Liver (tissue), 3 donors: ENCODE measurements around the gene CCDC80.

Source experiments
- RAD21 ChIP-seq, 2 donors: IDR thresholded peaks; 2 replicates each; pipeline ENCODE4 v1.6.1; 2016; ENCODE audit warnings: antibody characterized with exemption in 2 of 2, mild to moderate bottlenecking in 2 of 2
- SP1 ChIP-seq: IDR thresholded peaks from 2 replicates; pipeline ENCODE4 v1.6.1; 2018; ENCODE audit warnings: antibody characterized with exemption, mild to moderate bottlenecking
- YY1 ChIP-seq: IDR thresholded peaks from 2 replicates; pipeline ENCODE4 v1.6.1; 2016; ENCODE audit warnings: antibody characterized with exemption, mild to moderate bottlenecking
- TF ChIP-seq, protein P1 (sequence below): fragments of 150-350 bp; IDR thresholded peaks from 2 replicates; pipeline ENCODE4 v1.5.1; 2017; ENCODE audit warnings: improper control_type of control experiment, low read depth, low read length; ENCODE audit not compliant: missing input control
- TF ChIP-seq, protein P2 (sequence below): IDR thresholded peaks from 2 replicates; pipeline ENCODE4 v1.6.1; 2016; ENCODE audit warnings: antibody characterized with exemption
- donor health status: healthy.
- donor health status: healthy.

DNA sequence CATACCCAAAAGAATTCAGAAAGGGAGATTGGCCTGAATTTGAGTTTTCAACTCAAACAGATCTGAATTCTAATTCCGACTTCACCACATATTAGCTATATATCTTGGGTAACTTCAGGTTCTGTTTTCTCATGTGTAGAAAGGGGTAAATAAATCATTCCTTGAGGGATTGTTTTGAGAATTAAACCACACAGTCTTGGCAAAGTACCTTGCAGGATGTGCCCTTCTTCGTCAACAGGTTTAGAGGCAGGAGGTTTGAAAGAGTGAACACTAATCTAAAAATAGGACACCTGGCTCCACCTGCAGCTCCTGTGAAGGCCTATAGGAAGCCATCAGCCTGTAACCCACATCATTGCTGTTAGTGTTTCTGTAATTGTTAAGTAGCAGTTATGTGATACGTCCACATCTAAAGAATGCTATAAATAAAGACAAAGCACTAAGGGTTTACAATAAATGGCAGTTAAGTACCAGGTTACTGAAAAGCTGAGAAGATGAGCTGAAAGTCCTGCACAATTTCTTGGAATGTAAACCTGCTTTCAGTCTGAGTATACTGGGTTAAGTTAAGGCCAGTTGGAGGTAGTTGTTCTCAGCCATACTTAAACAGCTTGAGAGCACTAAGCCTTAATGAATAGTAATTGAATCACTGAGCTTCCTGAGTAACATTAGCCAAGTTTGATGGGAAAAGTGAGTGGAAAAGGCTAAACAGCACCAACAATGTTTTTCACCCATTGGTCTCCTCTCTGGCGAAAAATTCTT lies 6.0 kb downstream of the CCDC80 start:
- TF ChIP-seq YY1 (no peak), RAD21 (IDR thresholded peaks at IDR 0.05) (no peak), SP1 (no peak)
- TF ChIP-seq, protein P1, sequence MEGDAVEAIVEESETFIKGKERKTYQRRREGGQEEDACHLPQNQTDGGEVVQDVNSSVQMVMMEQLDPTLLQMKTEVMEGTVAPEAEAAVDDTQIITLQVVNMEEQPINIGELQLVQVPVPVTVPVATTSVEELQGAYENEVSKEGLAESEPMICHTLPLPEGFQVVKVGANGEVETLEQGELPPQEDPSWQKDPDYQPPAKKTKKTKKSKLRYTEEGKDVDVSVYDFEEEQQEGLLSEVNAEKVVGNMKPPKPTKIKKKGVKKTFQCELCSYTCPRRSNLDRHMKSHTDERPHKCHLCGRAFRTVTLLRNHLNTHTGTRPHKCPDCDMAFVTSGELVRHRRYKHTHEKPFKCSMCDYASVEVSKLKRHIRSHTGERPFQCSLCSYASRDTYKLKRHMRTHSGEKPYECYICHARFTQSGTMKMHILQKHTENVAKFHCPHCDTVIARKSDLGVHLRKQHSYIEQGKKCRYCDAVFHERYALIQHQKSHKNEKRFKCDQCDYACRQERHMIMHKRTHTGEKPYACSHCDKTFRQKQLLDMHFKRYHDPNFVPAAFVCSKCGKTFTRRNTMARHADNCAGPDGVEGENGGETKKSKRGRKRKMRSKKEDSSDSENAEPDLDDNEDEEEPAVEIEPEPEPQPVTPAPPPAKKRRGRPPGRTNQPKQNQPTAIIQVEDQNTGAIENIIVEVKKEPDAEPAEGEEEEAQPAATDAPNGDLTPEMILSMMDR, result no peak
- TF ChIP-seq, protein P2, sequence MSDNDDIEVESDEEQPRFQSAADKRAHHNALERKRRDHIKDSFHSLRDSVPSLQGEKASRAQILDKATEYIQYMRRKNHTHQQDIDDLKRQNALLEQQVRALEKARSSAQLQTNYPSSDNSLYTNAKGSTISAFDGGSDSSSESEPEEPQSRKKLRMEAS, result no peak
